HL-60 (cell line): Measurements from ENCODE around the gene NDFIP1.

Experiments
- POLR2AphosphoS5 ChIP-seq: IDR thresholded peaks from 2 replicates; pipeline ENCODE4 v1.6.1; 2012; ENCODE audit warnings: low read depth
- TF ChIP-seq, protein P1 (sequence below): IDR thresholded peaks from one replicate; pipeline ENCODE4 v1.5.1; 2011; ENCODE audit warnings: low read length, control low read depth, inconsistent platforms; ENCODE audit not compliant: insufficient read depth
- TF ChIP-seq, protein P2 (sequence below): IDR thresholded peaks from 2 replicates; pipeline ENCODE4 v1.6.1; 2012; ENCODE audit warnings: low read depth; ENCODE audit not compliant: insufficient replicate concordance

DNA sequence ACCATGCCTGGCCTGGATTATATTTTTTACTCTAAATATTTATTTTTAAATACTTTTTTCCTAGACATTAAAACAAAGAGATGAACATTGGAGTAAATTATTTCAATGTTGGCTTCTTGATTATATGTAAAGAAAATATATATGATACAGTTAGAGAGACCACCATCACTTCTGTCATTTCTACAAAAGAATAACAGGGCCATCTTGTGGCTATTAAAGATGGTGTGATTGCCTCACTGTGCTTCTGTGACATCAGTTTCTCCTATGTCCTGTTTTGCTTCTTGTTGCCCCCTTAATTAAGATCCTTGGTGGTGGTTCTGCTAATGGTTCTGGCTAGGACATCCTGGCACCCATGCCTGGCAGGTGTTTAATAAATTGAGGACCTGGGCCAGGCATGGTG is 32.9 kb downstream of the NDFIP1 start:
- TF ChIP-seq, protein P1, sequence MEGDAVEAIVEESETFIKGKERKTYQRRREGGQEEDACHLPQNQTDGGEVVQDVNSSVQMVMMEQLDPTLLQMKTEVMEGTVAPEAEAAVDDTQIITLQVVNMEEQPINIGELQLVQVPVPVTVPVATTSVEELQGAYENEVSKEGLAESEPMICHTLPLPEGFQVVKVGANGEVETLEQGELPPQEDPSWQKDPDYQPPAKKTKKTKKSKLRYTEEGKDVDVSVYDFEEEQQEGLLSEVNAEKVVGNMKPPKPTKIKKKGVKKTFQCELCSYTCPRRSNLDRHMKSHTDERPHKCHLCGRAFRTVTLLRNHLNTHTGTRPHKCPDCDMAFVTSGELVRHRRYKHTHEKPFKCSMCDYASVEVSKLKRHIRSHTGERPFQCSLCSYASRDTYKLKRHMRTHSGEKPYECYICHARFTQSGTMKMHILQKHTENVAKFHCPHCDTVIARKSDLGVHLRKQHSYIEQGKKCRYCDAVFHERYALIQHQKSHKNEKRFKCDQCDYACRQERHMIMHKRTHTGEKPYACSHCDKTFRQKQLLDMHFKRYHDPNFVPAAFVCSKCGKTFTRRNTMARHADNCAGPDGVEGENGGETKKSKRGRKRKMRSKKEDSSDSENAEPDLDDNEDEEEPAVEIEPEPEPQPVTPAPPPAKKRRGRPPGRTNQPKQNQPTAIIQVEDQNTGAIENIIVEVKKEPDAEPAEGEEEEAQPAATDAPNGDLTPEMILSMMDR = no peak
- TF ChIP-seq, protein P2, sequence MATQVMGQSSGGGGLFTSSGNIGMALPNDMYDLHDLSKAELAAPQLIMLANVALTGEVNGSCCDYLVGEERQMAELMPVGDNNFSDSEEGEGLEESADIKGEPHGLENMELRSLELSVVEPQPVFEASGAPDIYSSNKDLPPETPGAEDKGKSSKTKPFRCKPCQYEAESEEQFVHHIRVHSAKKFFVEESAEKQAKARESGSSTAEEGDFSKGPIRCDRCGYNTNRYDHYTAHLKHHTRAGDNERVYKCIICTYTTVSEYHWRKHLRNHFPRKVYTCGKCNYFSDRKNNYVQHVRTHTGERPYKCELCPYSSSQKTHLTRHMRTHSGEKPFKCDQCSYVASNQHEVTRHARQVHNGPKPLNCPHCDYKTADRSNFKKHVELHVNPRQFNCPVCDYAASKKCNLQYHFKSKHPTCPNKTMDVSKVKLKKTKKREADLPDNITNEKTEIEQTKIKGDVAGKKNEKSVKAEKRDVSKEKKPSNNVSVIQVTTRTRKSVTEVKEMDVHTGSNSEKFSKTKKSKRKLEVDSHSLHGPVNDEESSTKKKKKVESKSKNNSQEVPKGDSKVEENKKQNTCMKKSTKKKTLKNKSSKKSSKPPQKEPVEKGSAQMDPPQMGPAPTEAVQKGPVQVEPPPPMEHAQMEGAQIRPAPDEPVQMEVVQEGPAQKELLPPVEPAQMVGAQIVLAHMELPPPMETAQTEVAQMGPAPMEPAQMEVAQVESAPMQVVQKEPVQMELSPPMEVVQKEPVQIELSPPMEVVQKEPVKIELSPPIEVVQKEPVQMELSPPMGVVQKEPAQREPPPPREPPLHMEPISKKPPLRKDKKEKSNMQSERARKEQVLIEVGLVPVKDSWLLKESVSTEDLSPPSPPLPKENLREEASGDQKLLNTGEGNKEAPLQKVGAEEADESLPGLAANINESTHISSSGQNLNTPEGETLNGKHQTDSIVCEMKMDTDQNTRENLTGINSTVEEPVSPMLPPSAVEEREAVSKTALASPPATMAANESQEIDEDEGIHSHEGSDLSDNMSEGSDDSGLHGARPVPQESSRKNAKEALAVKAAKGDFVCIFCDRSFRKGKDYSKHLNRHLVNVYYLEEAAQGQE = no peak
- TF ChIP-seq POLR2AphosphoS5 = no peak
